Thoracic aorta (tissue), 2 donors: Measurements from ENCODE around the gene KCNC3. TPM values are rescaled to one million over a fixed set of nuclear protein-coding genes. Genes with fewer than 3 reads are reported as not detected.

Source experiments
- ATAC-seq: fragments of 150-250 bp; one replicate; pipeline ENCODE4 v1.8.0; 2017; ENCODE audit warnings: low read depth; ENCODE audit not compliant: insufficient number of reproducible peaks, low FRiP score
- DNase-seq: peaks from one replicate; pipeline ENCODE4 v3.0.0-alpha.2; 2020; ENCODE audit warnings: low spot score
- H3K27ac ChIP-seq, 2 donors: fragments of 200-600 bp; sonication (generic); 1 replicate in 1 of 2; 2 replicates in 1 of 2; pipeline ENCODE4 v1.5.1; 2016; ENCODE audit warnings: mild to moderate bottlenecking in 2 of 2, moderate library complexity in 2 of 2
- H3K27me3 ChIP-seq: fragments of 200-600 bp; sonication (generic); replicated peaks from 2 replicates; pipeline ENCODE4 v1.6.0; 2016; ENCODE audit warnings: mild to moderate bottlenecking; ENCODE audit not compliant: insufficient read depth
- H3K36me3 ChIP-seq: fragments of 200-600 bp; sonication (generic); one replicate; pipeline ENCODE4 v1.5.1; 2016
- H3K4me1 ChIP-seq, 2 donors: fragments of 200-600 bp; sonication (generic); 1 replicate in 1 of 2; 2 replicates in 1 of 2; pipeline versions ENCODE4 v1.5.1 to v1.6.0; 2016; ENCODE audit warnings: low read depth in 2 of 2, mild to moderate bottlenecking in 1 of 2; ENCODE audit not compliant: control insufficient read depth in 1 of 2
- H3K4me3 ChIP-seq: fragments of 200-600 bp; sonication (generic); 2 replicates; pipeline ENCODE4 v1.5.1; 2016; ENCODE audit warnings: mild to moderate bottlenecking
- H3K9me3 ChIP-seq: fragments of 200-600 bp; sonication (generic); 2 replicates; pipeline ENCODE4 v1.5.1; 2016
- CTCF ChIP-seq: fragments of 200-600 bp; sonication (generic); IDR thresholded peaks from one replicate; pipeline ENCODE4 v1.5.1; 2019; ENCODE audit warnings: antibody characterized with exemption
- total RNA-seq, 2 donors: library from RNA; depleted of rRNA; stranded (reverse); fragments of >200 nt; gene quantifications; one replicate each; pipeline versions ENCODE4 v1.1.0 to v1.2.3, GENCODE V29; 2016

KCNC3 gene
- total RNA-seq, 2 donors from 2014 or later = 1.3 to 4.2 TPM

GRCh38 chr19:50287331-50287730 lies 41.8 kb downstream of the KCNC3 start:
- no peaks in the 10 kb centered on the region for H3K27me3 ChIP-seq
- H3K27ac ChIP-seq = no peak overlapping the region
- H3K4me1 ChIP-seq = no peaks in the 10 kb centered on the region
- H3K9me3 ChIP-seq = peaks cover 18% of the 10 kb centered on the region
- peaks cover 17% of the 10 kb centered on the region for H3K36me3 ChIP-seq
- ATAC-seq (no peak), DNase-seq (no peak)
- H3K4me3 ChIP-seq = no peak overlapping the region
- TF ChIP-seq CTCF = no peak

- no peaks in the 10 kb centered on the region for H3K4me1 ChIP-seq
- DNase-seq = no peak
- peaks cover 18% of the 10 kb centered on the region for H3K9me3 ChIP-seq
- no peak for ATAC-seq
- no peak for TF ChIP-seq CTCF
- no peaks in the 10 kb centered on the region for H3K27me3 ChIP-seq
- H3K27ac ChIP-seq = no peak overlapping the region
- H3K4me3 ChIP-seq = no peak overlapping the region
- peaks cover 17% of the 10 kb centered on the region for H3K36me3 ChIP-seq
Observed at GRCh38 chr19:50286443-50286842, 42.7 kb downstream of the KCNC3 start.

- ATAC-seq = no peak
- no peak for TF ChIP-seq CTCF
Observed at GRCh38 chr19:50285833-50286232, 43.3 kb downstream of the KCNC3 start.

GRCh38 chr19:50281491-50281890 lies 47.7 kb downstream of the KCNC3 start:
- Histone ChIP-seq H3K4me1 (no peaks in the 10 kb centered on the region), H3K4me3 (no peak overlapping the region), H3K36me3 (peaks cover 11% of the 10 kb centered on the region), H3K9me3 (peaks cover 13% of the 10 kb centered on the region), H3K27ac (no peak overlapping the region), H3K27me3 (no peaks in the 10 kb centered on the region)
- no peak for TF ChIP-seq CTCF
- ATAC-seq = no peak
- DNase-seq = no peak

More at GRCh38 chr19:50285833-50286232, 43.3 kb downstream of the KCNC3 start:
- no peaks in the 10 kb centered on the region for H3K27me3 ChIP-seq
- no peak overlapping the region for H3K4me3 ChIP-seq
- no peak for DNase-seq
- H3K9me3 ChIP-seq = peaks cover 18% of the 10 kb centered on the region
- H3K27ac ChIP-seq = no peak overlapping the region
- H3K36me3 ChIP-seq = peaks cover 17% of the 10 kb centered on the region
- H3K4me1 ChIP-seq = no peaks in the 10 kb centered on the region

GRCh38 chr19:50280983-50281382 lies 48.2 kb downstream of the KCNC3 start:
- no peaks in the 10 kb centered on the region for H3K27me3 ChIP-seq
- no peak for DNase-seq
- H3K27ac ChIP-seq = no peak overlapping the region
- H3K9me3 ChIP-seq = peaks cover 10% of the 10 kb centered on the region
- H3K4me1 ChIP-seq = no peaks in the 10 kb centered on the region
- TF ChIP-seq CTCF = no peak
- H3K36me3 ChIP-seq = peaks cover 16% of the 10 kb centered on the region
- H3K4me3 ChIP-seq = no peak overlapping the region
- no peak for ATAC-seq
